ENCODE data around the gene NUDT8.
"Not testable (repeated sequence)": the region's sequence is repeated elsewhere in the genome, so short reads cannot be mapped to it uniquely, and the experiment has no call there.

Gene NUDT8

GRCh38 chr11:67627441-67627811, 2.3 kb downstream of the NUDT8 start:
- DNase-seq: no peak

- DNase-seq: no peak
These were observed 2.8 kb downstream of the NUDT8 start for GRCh38 chr11:67626970-67627369.

- not testable (repeated sequence) for DNase-seq
These were observed 3.5 kb downstream of the NUDT8 start for GRCh38 chr11:67626131-67626833.

- not testable (repeated sequence) for DNase-seq
These were observed 5.9 kb downstream of the NUDT8 start for GRCh38 chr11:67623795-67624194.

GRCh38 chr11:67622905-67623304, 6.8 kb downstream of the NUDT8 start:
- not testable (repeated sequence) for DNase-seq

- not testable (repeated sequence) for DNase-seq
These were observed 7.8 kb downstream of the NUDT8 start for GRCh38 chr11:67621928-67622327.

- not testable (repeated sequence) for DNase-seq
These were observed 9.1 kb downstream of the NUDT8 start for GRCh38 chr11:67620621-67621020.

GRCh38 chr11:67619683-67620618, 9.8 kb downstream of the NUDT8 start:
- not testable (repeated sequence) for DNase-seq

GRCh38 chr11:67618901-67619659, 10.7 kb downstream of the NUDT8 start:
- DNase-seq: not testable (repeated sequence)

- DNase-seq: no peak
These were observed 12.3 kb downstream of the NUDT8 start for GRCh38 chr11:67617243-67617953.

- DNase-seq: no peak
These were observed 13.1 kb downstream of the NUDT8 start for GRCh38 chr11:67616431-67617242.

GRCh38 chr11:67615728-67616430, 13.9 kb downstream of the NUDT8 start:
- no peak for DNase-seq

GRCh38 chr11:67614730-67615714, 14.7 kb downstream of the NUDT8 start:
- no peak for DNase-seq

GRCh38 chr11:67613960-67614715, 15.6 kb downstream of the NUDT8 start:
- peak; percentile 24 for DNase-seq

GRCh38 chr11:67613313-67613959, 16.3 kb downstream of the NUDT8 start:
- DNase-seq: no peak

GRCh38 chr11:67612751-67613150, 17.0 kb downstream of the NUDT8 start:
- no peak for DNase-seq

- DNase-seq: no peak
These were observed 17.8 kb downstream of the NUDT8 start for GRCh38 chr11:67611704-67612587.
